CD8-positive, alpha-beta memory T cell (primary cell): ENCODE measurements around the gene TRIM17. TPM values are rescaled to one million over a fixed set of nuclear protein-coding genes. Genes with fewer than 3 reads are reported as not detected.
A peak's percentile ranks its signal among the peaks of the same experiment; 100 is the strongest.

ENCODE experiments used
- CTCF ChIA-PET: fragments of 350-600 bp; sonication (Branson Sonifier 250); formaldehyde crosslinking; loops from one replicate; lab custom pipeline; 2021; ENCODE audit warnings: antibody characterized with exemption; lab: Charles Lee
- POLR2A ChIA-PET: fragments of 350-600 bp; sonication (Branson Sonifier 250); formaldehyde crosslinking; loops from one replicate; lab custom pipeline; 2021; ENCODE audit warnings: antibody characterized with exemption; lab: Charles Lee
- DNase-seq, 5 donors: peaks; one replicate each; pipeline versions ENCODE4 v3.0.0 to v3.0.0-alpha.2; 2020 to 2022; ENCODE audit warnings: mixed read lengths in 1 of 5
- H3K27ac ChIP-seq: one replicate; pipeline ENCODE4 v1.7.0; 2013; ENCODE audit warnings: low read depth, mild to moderate bottlenecking, low read length, moderate library complexity
- H3K27me3 ChIP-seq: 2 replicates; pipeline ENCODE4 v1.7.0; 2013; ENCODE audit warnings: low read length, mild to moderate bottlenecking; ENCODE audit not compliant: insufficient read depth, poor library complexity, severe bottlenecking
- H3K36me3 ChIP-seq: 2 replicates; pipeline ENCODE4 v1.7.0; 2013; ENCODE audit warnings: mild to moderate bottlenecking, low read length, moderate library complexity; ENCODE audit not compliant: insufficient read depth
- H3K4me1 ChIP-seq: 2 replicates; pipeline ENCODE4 v1.7.0; 2013; ENCODE audit warnings: mild to moderate bottlenecking, low read length, moderate library complexity; ENCODE audit not compliant: insufficient read depth
- H3K4me3 ChIP-seq: 2 replicates; pipeline ENCODE4 v1.7.0; 2013; ENCODE audit warnings: mild to moderate bottlenecking, low read length
- H3K9me3 ChIP-seq: 2 replicates; pipeline ENCODE4 v1.7.0; 2013; ENCODE audit warnings: mild to moderate bottlenecking, low read length
- H3K27ac Mint-ChIP-seq, 8 donors: one replicate each; pipeline ENCODE4 v1.8.0; 2020 to 2021; ENCODE audit warnings: mixed read lengths in 8 of 8, mild to moderate bottlenecking in 6 of 8, inconsistent platforms in 3 of 8, moderate library complexity in 3 of 8
- H3K27me3 Mint-ChIP-seq, 2 donors: one replicate each; pipeline ENCODE4 v1.8.0; 2020 to 2021; ENCODE audit warnings: mixed read lengths in 2 of 2, mild to moderate bottlenecking in 1 of 2, moderate library complexity in 1 of 2
- H3K36me3 Mint-ChIP-seq, 3 donors: one replicate each; pipeline ENCODE4 v1.8.0; 2020 to 2021; ENCODE audit warnings: mixed read lengths in 3 of 3, inconsistent platforms in 1 of 3, mild to moderate bottlenecking in 1 of 3
- H3K4me1 Mint-ChIP-seq, 3 donors: one replicate each; pipeline ENCODE4 v1.8.0; 2020 to 2021; ENCODE audit warnings: mixed read lengths in 3 of 3, inconsistent platforms in 1 of 3, mild to moderate bottlenecking in 1 of 3
- H3K4me3 Mint-ChIP-seq, 7 donors: one replicate each; pipeline ENCODE4 v1.8.0; 2020 to 2021; ENCODE audit warnings: mixed read lengths in 7 of 7, mild to moderate bottlenecking in 6 of 7, moderate library complexity in 4 of 7, inconsistent platforms in 2 of 7
- H3K9me3 Mint-ChIP-seq, 5 donors: one replicate each; pipeline ENCODE4 v1.8.0; 2020 to 2022; ENCODE audit warnings: mixed read lengths in 5 of 5, mild to moderate bottlenecking in 3 of 5, moderate library complexity in 2 of 5, inconsistent platforms in 1 of 5
- polyA plus RNA-seq: library from polyadenylated mRNA; unstranded; fragments of 300-500 nt; fragmentation: Illumina TruSeq; gene quantifications from one replicate; pipeline ENCODE4 v1.2.3, GENCODE V29; 2021
- total RNA-seq, 2 experiments: library from RNA; stranded (reverse); gene quantifications; one replicate each; pipeline ENCODE4 v1.2.3, GENCODE V29; 2021

TRIM17 gene
- total and polyA plus RNA-seq, 3 experiments from 2014 or later, result 0.60 to 2.1 (median 1.8) TPM

DNA sequence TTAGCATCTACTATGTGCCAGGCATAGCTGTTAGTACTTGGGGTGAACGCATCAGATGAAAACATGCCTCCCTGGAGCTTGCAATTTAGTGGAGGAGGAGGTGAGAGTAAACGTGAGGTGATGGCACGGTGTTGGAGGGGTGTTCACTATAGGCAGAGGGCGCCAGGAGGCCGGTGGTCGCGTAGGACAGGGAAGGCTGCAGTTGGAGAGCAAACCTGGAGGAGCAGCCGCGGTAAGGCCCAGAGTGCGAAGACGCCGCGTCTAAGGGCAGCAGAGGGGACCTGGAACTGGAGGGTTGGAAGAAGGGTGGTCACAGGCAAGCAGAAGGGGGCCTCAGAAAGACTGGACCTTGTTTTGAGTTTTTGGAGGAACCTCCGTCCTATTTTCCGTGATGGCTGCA lies 30.2 kb upstream of the TRIM17 start:
- POLR2A ChIA-PET, result interaction anchor here (1.1 kb wide), 1 partner anchor 10 kb away, joined by 3 read pairs; no protein-coding TSS in a partner anchor
- no peaks in the 10 kb centered on the region for H3K36me3 Mint-ChIP-seq
- peak overlapping the region in 6 of 7 donors; percentile 6 to 54 (median 32) for H3K4me3 Mint-ChIP-seq
- Histone ChIP-seq H3K27me3 (peaks cover 29% of the 10 kb centered on the region), H3K4me1 (peaks cover 13% of the 10 kb centered on the region), H3K36me3 (no peaks in the 10 kb centered on the region), H3K9me3 (no peaks in the 10 kb centered on the region), H3K4me3 (no peak overlapping the region), H3K27ac (no peak overlapping the region)
- H3K27me3 Mint-ChIP-seq, result peaks cover 43 to 45% of the 10 kb centered on the region in 2 donors
- DNase-seq, result no peak
- CTCF ChIA-PET, result interaction anchor here (1.7 kb wide), 1 partner anchor 11 kb away, joined by 8 read pairs; a partner anchor contains a TSS
- H3K4me1 Mint-ChIP-seq, result peaks cover 11 to 15% (median 11%) of the 10 kb centered on the region in 3 donors
- H3K27ac Mint-ChIP-seq, result no peak overlapping the region
- peaks cover 0 to 2% (median 0%) of the 10 kb centered on the region in 5 donors for H3K9me3 Mint-ChIP-seq

- peak in 2 of 5 donors; percentile 14 to 20 for DNase-seq
- Histone ChIP-seq H3K27ac (no peak overlapping the region), H3K27me3 (peaks cover 29% of the 10 kb centered on the region), H3K36me3 (no peaks in the 10 kb centered on the region), H3K4me1 (peaks cover 13% of the 10 kb centered on the region), H3K4me3 (peak overlapping the region; percentile 38), H3K9me3 (no peaks in the 10 kb centered on the region)
- H3K36me3 Mint-ChIP-seq, result no peaks in the 10 kb centered on the region
- POLR2A ChIA-PET, result interaction anchor here (1.1 kb wide), 1 partner anchor 11 kb away, joined by 3 read pairs; no protein-coding TSS in a partner anchor
- H3K4me3 Mint-ChIP-seq, result peak overlapping the region; percentile 74 to 90 (median 82)
- H3K27me3 Mint-ChIP-seq, result peaks cover 43 to 53% of the 10 kb centered on the region in 2 donors
- peaks cover 0 to 2% (median 0%) of the 10 kb centered on the region in 5 donors for H3K9me3 Mint-ChIP-seq
- H3K4me1 Mint-ChIP-seq, result peaks cover 11 to 15% (median 11%) of the 10 kb centered on the region in 3 donors
- peak overlapping the region in 3 of 8 donors; percentile 17 to 58 (median 32) for H3K27ac Mint-ChIP-seq
- CTCF ChIA-PET, result interaction anchor here (1.7 kb wide), 1 partner anchor 12 kb away, joined by 8 read pairs; a partner anchor contains a TSS
These were observed 29.4 kb upstream of the TRIM17 start for GRCh38 chr1:228445843-228446650.

- Histone ChIP-seq H3K36me3 (no peaks in the 10 kb centered on the region), H3K4me1 (peaks cover 13% of the 10 kb centered on the region), H3K27ac (no peak overlapping the region), H3K9me3 (no peaks in the 10 kb centered on the region), H3K4me3 (peak overlapping the region; percentile 38), H3K27me3 (peaks cover 29% of the 10 kb centered on the region)
- Mint-ChIP-seq H3K27ac (peak overlapping the region in 3 of 8 donors; percentile 17 to 58 (median 32)), H3K27me3 (peaks cover 43 to 59% of the 10 kb centered on the region in 2 donors), H3K4me1 (peaks cover 11 to 15% (median 11%) of the 10 kb centered on the region in 3 donors), H3K36me3 (no peaks in the 10 kb centered on the region), H3K4me3 (peak overlapping the region; percentile 74 to 90 (median 82)), H3K9me3 (peaks cover 0 to 2% (median 0%) of the 10 kb centered on the region in 5 donors)
- no peak for DNase-seq
- POLR2A ChIA-PET, result no interaction called here
- CTCF ChIA-PET, result interaction anchor here (1.7 kb wide), 1 partner anchor 13 kb away, joined by 8 read pairs; a partner anchor contains a TSS
These were observed 28.8 kb upstream of the TRIM17 start for GRCh38 chr1:228445490-228445842.

- peaks cover 11 to 15% (median 13%) of the 10 kb centered on the region in 3 donors for H3K4me1 Mint-ChIP-seq
- H3K27ac ChIP-seq, result no peak overlapping the region
- H3K4me3 Mint-ChIP-seq, result peak overlapping the region in 1 of 7 donors; percentile 19
- H3K36me3 Mint-ChIP-seq, result no peaks in the 10 kb centered on the region
- no peak overlapping the region for H3K4me3 ChIP-seq
- peaks cover 13% of the 10 kb centered on the region for H3K4me1 ChIP-seq
- H3K36me3 ChIP-seq, result no peaks in the 10 kb centered on the region
- H3K9me3 Mint-ChIP-seq, result peaks cover 0 to 2% (median 0%) of the 10 kb centered on the region in 5 donors
- POLR2A ChIA-PET, result no interaction called here
- no peaks in the 10 kb centered on the region for H3K9me3 ChIP-seq
- no peak overlapping the region for H3K27ac Mint-ChIP-seq
- peaks cover 52 to 74% of the 10 kb centered on the region in 2 donors for H3K27me3 Mint-ChIP-seq
- no peak for DNase-seq
- H3K27me3 ChIP-seq, result peaks cover 29% of the 10 kb centered on the region
- CTCF ChIA-PET, result no interaction called here
These were observed 26.7 kb upstream of the TRIM17 start for GRCh38 chr1:228443395-228443794.

DNA sequence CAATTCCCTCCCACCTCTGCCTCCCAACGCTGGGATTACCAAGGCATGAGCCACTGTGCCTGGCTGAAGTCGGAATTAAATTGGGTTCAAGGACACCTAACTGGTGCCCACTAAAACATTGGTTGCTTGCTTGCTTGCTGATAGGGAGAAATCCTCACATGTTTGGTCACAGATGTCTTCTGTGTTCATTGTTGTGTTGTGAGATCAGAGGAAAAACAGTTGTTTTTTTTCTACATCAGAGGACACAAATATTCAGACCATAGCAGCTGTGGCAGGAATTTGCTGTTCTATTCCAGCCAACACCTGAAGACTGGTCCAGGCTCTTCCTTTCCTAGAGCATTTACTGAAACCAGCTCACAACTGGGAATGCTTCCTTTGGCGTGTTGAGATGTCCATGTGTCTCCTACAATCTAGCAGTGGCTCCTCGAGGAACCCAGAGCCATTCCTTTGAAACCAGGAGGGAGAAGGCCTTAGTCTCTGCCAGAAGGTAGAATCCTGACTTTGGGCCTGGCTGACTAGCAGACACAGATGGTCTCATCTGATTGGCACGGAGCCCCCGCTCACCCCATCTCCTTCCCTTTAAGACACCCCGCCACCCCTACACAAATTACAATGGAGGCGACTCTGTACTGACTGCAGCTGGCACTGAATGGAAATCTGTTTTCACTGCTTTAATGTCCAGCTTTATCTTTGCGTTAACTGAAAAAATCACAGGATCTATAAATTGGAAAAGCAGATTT lies 24.3 kb upstream of the TRIM17 start:
- Mint-ChIP-seq H3K9me3 (no peaks in the 10 kb centered on the region), H3K36me3 (no peaks in the 10 kb centered on the region), H3K4me3 (no peak overlapping the region), H3K27me3 (peaks cover 48 to 78% of the 10 kb centered on the region in 2 donors), H3K27ac (no peak overlapping the region), H3K4me1 (peaks cover 10 to 11% (median 10%) of the 10 kb centered on the region in 3 donors)
- H3K4me1 ChIP-seq, result peaks cover 8% of the 10 kb centered on the region
- ChIA-PET CTCF (no interaction called here), POLR2A (interaction anchor here (1.2 kb wide), 1 partner anchor 15 kb away, joined by 3 read pairs; no protein-coding TSS in a partner anchor)
- H3K36me3 ChIP-seq, result no peaks in the 10 kb centered on the region
- no peak for DNase-seq
- H3K27me3 ChIP-seq, result peaks cover 24% of the 10 kb centered on the region
- H3K4me3 ChIP-seq, result no peak overlapping the region
- no peak overlapping the region for H3K27ac ChIP-seq
- no peaks in the 10 kb centered on the region for H3K9me3 ChIP-seq

- no peaks in the 10 kb centered on the region for H3K36me3 Mint-ChIP-seq
- no peak overlapping the region for H3K4me3 Mint-ChIP-seq
- H3K27me3 Mint-ChIP-seq, result peaks cover 27 to 71% of the 10 kb centered on the region in 2 donors
- POLR2A ChIA-PET, result no interaction called here
- CTCF ChIA-PET, result no interaction called here
- Histone ChIP-seq H3K27ac (no peak overlapping the region), H3K9me3 (no peaks in the 10 kb centered on the region), H3K4me3 (no peak overlapping the region), H3K27me3 (no peaks in the 10 kb centered on the region), H3K4me1 (no peaks in the 10 kb centered on the region), H3K36me3 (no peaks in the 10 kb centered on the region)
- DNase-seq, result no peak
- H3K4me1 Mint-ChIP-seq, result peaks cover 0 to 2% (median 0%) of the 10 kb centered on the region in 3 donors
- H3K9me3 Mint-ChIP-seq, result no peaks in the 10 kb centered on the region
- H3K27ac Mint-ChIP-seq, result no peak overlapping the region
These were observed 21.6 kb upstream of the TRIM17 start for GRCh38 chr1:228438266-228438665.

DNA sequence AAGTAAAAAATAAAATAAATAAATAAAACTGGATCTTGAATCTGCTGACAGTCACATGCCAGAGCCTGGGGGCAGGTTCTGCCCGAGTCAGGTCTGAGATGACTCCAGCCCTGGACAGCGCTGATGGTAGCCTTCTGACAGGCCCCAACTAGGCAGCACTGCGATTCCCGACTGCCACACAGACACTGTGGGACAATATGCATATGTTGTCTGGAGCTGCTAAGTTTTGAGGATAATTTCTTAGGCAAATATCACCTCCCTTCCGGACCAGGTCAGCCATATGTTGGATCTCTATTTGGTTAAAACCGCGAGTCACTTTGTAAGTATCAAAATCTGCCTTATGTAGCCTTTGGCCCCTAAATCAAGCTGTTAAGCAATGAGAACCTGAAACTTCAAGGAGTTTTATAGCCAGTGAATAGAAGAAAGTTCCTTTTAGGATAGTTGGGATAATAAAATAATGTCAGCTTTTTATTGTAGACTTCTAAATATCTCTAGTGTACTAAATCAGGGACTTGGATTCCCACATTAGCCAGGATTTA lies 20.8 kb upstream of the TRIM17 start:
- Histone ChIP-seq H3K4me1 (no peaks in the 10 kb centered on the region), H3K9me3 (no peaks in the 10 kb centered on the region), H3K27me3 (no peaks in the 10 kb centered on the region), H3K4me3 (no peak overlapping the region), H3K36me3 (no peaks in the 10 kb centered on the region), H3K27ac (no peak overlapping the region)
- no peaks in the 10 kb centered on the region for H3K36me3 Mint-ChIP-seq
- peak overlapping the region in 1 of 8 donors; percentile 72 for H3K27ac Mint-ChIP-seq
- no peaks in the 10 kb centered on the region for H3K9me3 Mint-ChIP-seq
- no peak for DNase-seq
- peaks cover 23 to 70% of the 10 kb centered on the region in 2 donors for H3K27me3 Mint-ChIP-seq
- ChIA-PET POLR2A (no interaction called here), CTCF (no interaction called here)
- no peak overlapping the region for H3K4me3 Mint-ChIP-seq
- H3K4me1 Mint-ChIP-seq, result peaks cover 0 to 2% (median 0%) of the 10 kb centered on the region in 3 donors
